Frontal cortex (tissue), 4 donors: ENCODE measurements around the gene TEX19. TPM values are rescaled to one million over a fixed set of nuclear protein-coding genes. Genes with fewer than 3 reads are reported as not detected.
A peak's percentile ranks its signal among the peaks of the same experiment; 100 is the strongest.
"Not testable (repeated sequence)": the region's sequence is repeated elsewhere in the genome, so short reads cannot be mapped to it uniquely, and the experiment has no call there.

Source experiments
- DNase-seq, 2 donors: peaks; one replicate each; pipeline ENCODE4 v3.0.0; 2012; ENCODE audit warnings: low spot score in 2 of 2
- FAIRE-seq: peaks from 2 replicates; lab custom pipeline; 2012; peaks lifted over from hg19 to GRCh38; lab: Jason Lieb, UNC
- total RNA-seq: library from RNA; depleted of rRNA; stranded (reverse); fragments of >200 nt; gene quantifications from one replicate; pipeline ENCODE4 v1.2.3, GENCODE V29; 2014
- donor health status: control.
- donor health status: control.
- donor health status: control.

TEX19 gene
- total RNA-seq, 1 donor from 2014 or later: not detected

GRCh38 chr17:82333279-82334171, 25.5 kb upstream of the TEX19 start, which contains the start of gene SECTM1:
TSS of gene SECTM1 (minus strand) at chr17:82333766. CDS start at chr17:82327240, 6,526 bp downstream.
- no peak for FAIRE-seq
- DNase-seq: peak in 1 of 2 donors; percentile 65

- DNase-seq (no peak), FAIRE-seq (no peak)
These were observed 24.8 kb upstream of the TEX19 start for GRCh38 chr17:82334204-82334621.

- DNase-seq (no peak), FAIRE-seq (no peak)
These were observed 24.2 kb upstream of the TEX19 start for GRCh38 chr17:82334622-82335394.

DNA sequence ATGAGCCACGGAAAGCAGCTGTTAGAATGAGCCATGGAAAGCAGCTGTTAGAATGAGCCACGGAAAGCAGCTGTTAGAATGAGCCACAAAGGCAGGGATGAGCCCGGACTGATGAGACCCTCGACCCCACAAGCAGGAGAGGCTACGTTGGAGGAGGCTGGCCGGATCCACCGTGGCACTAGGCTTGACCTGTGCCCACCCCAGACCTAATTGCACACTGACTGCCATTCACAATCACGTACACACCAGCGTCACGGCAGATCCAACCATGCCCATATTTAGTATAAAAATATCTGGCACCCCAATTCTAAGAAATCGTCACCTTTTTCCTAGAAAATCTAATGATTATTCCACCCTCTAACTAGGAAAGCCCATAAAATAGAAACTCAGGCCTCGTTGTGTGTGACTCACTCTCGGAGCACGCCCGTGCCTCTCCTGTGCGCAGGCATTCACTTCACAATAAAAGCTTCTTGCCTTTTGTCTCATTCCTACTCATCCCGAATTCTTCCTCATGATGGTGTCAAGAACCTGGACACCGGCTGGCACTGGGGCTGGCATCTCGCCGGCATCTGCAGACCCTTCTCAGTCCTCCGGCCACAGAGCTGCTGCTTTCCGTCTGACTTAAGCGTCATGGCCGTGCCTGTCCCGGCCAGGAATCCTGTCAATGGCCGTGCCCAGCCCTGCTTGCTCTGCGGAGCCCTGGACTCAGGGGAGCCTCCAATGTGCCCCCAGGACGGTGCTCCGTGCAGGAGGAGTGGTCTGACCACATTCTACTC, 20.0 kb upstream of the TEX19 start:
- FAIRE-seq (no peak), DNase-seq (peak in 1 of 2 donors; percentile 62)

DNA sequence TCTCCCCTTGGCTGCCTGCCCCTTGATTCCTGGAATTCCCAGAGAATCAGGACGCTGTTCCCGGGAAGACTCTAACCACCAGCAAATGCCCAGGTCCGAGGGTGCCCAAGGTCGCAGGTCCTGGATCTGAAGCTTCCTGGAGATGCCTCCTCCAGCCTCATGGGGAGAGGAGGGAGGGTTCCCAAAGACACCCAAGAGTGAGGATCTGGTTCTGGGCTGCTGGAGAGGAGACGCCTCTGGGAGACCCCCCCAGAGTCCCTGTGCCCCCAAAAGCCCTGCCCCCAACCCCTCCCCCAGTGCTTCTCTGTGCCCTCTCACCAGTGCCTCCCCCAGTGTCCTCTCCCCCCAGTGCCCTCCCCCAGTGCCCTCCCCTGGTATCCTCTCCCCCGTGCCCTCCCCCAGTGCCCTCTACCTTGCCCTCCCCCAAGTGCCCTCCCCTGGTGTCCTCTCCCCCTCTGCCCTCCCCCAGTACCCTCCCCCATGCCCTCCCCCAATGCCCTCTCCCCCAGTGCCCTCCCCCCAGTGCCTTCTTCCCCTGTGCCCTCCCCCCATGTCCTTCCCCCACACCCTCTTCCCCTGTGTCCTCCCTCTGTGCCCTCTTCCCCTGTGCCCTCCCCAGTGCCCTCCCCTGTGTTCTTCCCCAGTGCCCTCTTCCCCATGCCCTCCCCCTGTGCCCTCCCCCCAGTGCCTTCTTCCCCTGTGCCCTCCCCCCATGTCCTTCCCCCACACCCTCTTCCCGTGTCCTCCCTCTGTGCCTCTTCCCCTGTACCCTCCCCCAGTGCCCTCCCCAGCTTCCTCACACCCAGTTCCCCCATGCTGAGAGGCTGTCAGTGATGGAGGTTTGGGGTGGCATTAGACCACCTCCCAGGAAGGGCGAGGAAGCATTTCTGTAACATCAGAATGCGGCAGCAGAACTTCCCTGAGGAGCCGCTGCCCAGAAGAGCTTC, 19.1 kb upstream of the TEX19 start:
- no peak for FAIRE-seq

DNA sequence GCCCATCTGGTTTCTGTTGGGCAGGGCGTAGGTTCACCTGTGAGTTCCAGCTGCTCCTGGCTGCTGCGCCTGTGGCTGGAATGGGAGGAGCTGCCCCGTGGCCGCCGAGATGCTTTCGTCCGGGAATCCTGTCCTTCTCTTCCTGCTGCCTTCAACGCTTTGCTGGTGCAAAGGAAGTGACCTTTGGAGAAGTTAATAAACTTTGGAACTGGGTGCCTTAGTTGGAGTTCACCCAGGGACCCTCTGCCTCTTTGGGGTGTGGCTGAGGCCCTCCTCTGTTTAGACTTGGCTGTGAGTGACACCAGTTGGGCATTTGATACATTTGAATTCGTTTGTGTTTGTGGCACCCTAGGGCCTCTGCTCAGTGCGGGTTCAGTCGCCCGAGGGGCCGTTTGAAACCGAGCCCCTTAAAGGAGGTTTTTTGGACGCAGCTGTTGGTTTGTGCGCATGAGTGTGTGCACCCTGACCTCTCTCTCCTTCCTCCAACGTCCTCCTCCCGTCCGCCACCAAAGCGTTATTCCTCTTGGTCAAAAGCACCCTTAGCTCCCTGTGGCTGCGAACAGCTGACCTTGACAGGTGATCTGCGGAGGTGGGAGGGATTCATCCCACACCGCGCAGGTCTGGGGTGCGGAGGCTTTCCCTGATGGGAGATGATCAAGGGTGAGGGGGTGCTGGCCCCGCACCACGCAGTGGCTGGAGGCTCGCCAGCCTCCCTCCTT, 16.5 kb upstream of the TEX19 start:
- DNase-seq (no peak), FAIRE-seq (no peak)

More for the DNA sequence above, 19.1 kb upstream of the TEX19 start:
- DNase-seq: no peak

DNA sequence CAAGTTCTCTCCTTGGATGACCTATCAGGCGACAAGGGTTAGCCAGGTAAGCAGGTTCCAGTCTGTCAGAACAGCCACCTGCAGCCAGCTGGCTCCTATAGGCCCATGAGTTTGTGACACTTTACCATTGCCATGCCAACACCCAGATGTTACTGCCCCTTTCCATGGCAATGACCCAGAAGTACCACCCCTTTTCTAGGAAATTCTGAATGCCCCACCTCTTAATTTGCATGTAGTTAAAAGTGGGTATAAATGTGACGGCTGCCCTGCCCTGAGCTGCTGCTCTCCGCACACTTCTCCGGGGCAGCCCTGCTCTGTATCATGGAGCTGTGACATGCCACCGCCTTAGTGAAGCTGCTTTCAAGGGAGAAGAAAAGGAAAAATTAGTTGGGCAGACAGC, 15.5 kb upstream of the TEX19 start:
- FAIRE-seq (no peak), DNase-seq (no peak)

- no peak for FAIRE-seq
These were observed 14.7 kb upstream of the TEX19 start for GRCh38 chr17:82344175-82344907.

GRCh38 chr17:82345151-82345976, 13.7 kb upstream of the TEX19 start:
- DNase-seq (no peak), FAIRE-seq (no peak)

More at GRCh38 chr17:82344175-82344907, 14.7 kb upstream of the TEX19 start:
- DNase-seq: no peak

DNA sequence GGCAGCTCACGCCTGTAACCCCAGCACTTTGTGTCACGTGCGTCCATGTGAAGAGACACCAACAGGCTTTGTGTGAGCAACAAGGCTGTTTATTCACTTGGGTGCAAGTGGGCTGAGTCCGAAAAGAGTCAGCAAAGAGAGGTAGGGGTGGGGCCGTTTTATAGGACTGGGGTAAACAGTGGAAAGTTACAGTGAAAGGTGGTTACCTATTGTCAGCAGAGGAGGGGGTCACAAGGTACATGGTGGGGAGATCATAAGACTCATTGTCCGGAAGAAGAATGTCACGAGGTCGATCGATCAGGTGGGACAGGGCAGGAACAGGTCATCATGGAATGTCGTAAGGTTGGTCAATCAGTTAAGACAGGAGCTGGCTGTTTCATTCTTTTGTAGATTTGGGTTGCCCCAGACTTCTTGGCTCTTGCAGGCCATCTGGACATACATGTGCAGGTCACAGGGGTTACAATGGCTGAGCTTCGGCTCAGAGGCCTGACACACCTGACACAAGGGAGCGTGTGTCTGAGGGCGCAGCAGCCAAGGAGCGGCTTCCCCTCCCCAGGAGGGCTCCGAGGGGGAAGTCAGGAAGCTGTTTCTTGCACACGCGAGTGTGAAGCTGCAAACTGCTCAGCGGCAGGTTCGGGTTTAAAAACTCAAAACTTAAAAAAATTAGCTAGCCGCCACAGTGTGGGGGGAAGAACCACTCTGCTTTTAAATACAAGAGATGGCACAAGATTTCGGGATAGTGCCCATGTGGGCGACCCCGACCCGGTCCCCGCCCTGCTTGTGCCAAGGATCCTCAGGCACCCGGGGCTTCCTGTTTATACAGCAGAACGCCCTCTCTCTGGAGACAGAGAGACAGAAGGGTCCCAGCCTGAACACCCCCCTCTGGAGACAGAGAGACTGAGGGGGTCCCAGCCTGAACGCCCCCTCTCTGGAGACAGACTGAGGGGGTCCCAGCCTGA, 12.4 kb upstream of the TEX19 start:
- DNase-seq (no peak), FAIRE-seq (no peak)

- DNase-seq, FAIRE-seq: not testable (repeated sequence)
These were observed 11.1 kb upstream of the TEX19 start for GRCh38 chr17:82347994-82348393.

- FAIRE-seq (no peak), DNase-seq (no peak)
These were observed 10.6 kb upstream of the TEX19 start for GRCh38 chr17:82348434-82348833.

- FAIRE-seq: no peak
- no peak for DNase-seq
These were observed 10.2 kb upstream of the TEX19 start for GRCh38 chr17:82348866-82349265.

- FAIRE-seq (no peak), DNase-seq (no peak)
These were observed 9.8 kb upstream of the TEX19 start for GRCh38 chr17:82349287-82349701.

GRCh38 chr17:82350182-82351030, 8.6 kb upstream of the TEX19 start:
- DNase-seq: no peak
- no peak for FAIRE-seq
